NB4 (cell line): ENCODE measurements around the gene MAD2L2.

Source experiments
- CTCF ChIP-seq: IDR thresholded peaks from one replicate; pipeline ENCODE4 v1.5.1; 2012; ENCODE audit warnings: low read depth, low read length
- POLR2A ChIP-seq: IDR thresholded peaks from 2 replicates; pipeline ENCODE4 v1.6.1; 2011; ENCODE audit warnings: mild to moderate bottlenecking; ENCODE audit not compliant: insufficient read length; ENCODE audit errors: extremely low read depth

GRCh38 chr1:11645270-11645669 is 35.7 kb downstream of the MAD2L2 start:
- no peak for TF ChIP-seq CTCF
- no peak for TF ChIP-seq POLR2A
